HUDEP-2 (cell line): ENCODE results near the gene AFAP1.
A peak's percentile ranks its signal among the peaks of the same experiment; 100 is the strongest.

ENCODE experiments used
- DNase-seq, 76 experiments: peaks; one replicate each; lab custom pipeline; 2025; ENCODE audit not compliant: unreplicated experiment in 76 of 76; lab: John Stamatoyannopoulos, UW

Gene AFAP1

GRCh38 chr4:7939377-7940108 is at the start of gene AFAP1:
Gene AFAP1, minus strand, starts transcription at chr4:7939861. Its CDS starts 67,783 bp downstream, at chr4:7872078.
- DNase-seq, result peak in 53 of 76 experiments; percentile 0 to 71 (median 32)

GRCh38 chr4:7988437-7988836 is 48.8 kb upstream of the AFAP1 start:
- DNase-seq, result no peak

GRCh38 chr4:7987148-7987989 is 47.7 kb upstream of the AFAP1 start:
- peak in 49 of 76 experiments; percentile 1 to 66 (median 30) for DNase-seq

- no peak for DNase-seq
Measured at GRCh38 chr4:7985891-7986441, 46.3 kb upstream of the AFAP1 start.

GRCh38 chr4:7985072-7985471 is 45.4 kb upstream of the AFAP1 start:
- DNase-seq, result no peak

- DNase-seq, result no peak
Measured at GRCh38 chr4:7984286-7984925, 44.7 kb upstream of the AFAP1 start.

- no peak for DNase-seq
Measured at GRCh38 chr4:7983296-7983695, 43.6 kb upstream of the AFAP1 start.

GRCh38 chr4:7981738-7982394 is 42.2 kb upstream of the AFAP1 start:
- DNase-seq, result no peak

GRCh38 chr4:7980036-7980435 is 40.4 kb upstream of the AFAP1 start:
- DNase-seq, result no peak

GRCh38 chr4:7979652-7979968 is 39.9 kb upstream of the AFAP1 start:
- no peak for DNase-seq

GRCh38 chr4:7978907-7979651 is 39.4 kb upstream of the AFAP1 start:
- no peak for DNase-seq

- no peak for DNase-seq
Measured at GRCh38 chr4:7978489-7978888, 38.8 kb upstream of the AFAP1 start.

GRCh38 chr4:7976634-7977033 is 37.0 kb upstream of the AFAP1 start:
- DNase-seq, result no peak

- no peak for DNase-seq
Measured at GRCh38 chr4:7976025-7976424, 36.4 kb upstream of the AFAP1 start.

- DNase-seq, result no peak
Measured at GRCh38 chr4:7974425-7974824, 34.8 kb upstream of the AFAP1 start.

- no peak for DNase-seq
Measured at GRCh38 chr4:7973545-7973981, 33.9 kb upstream of the AFAP1 start.

- DNase-seq, result no peak
Measured at GRCh38 chr4:7971881-7972500, 32.3 kb upstream of the AFAP1 start.

GRCh38 chr4:7971159-7971631 is 31.5 kb upstream of the AFAP1 start:
- no peak for DNase-seq

GRCh38 chr4:7970361-7970946 is 30.8 kb upstream of the AFAP1 start:
- no peak for DNase-seq
